NCI-H2171 (cell line): ENCODE results near the gene ACBD7.

Source experiments
- DNase-seq: peaks from one replicate; lab custom pipeline; 2025; lab: John Stamatoyannopoulos, UW

ACBD7 gene

GRCh38 chr10:15091418-15091817 lies 2.8 kb upstream of the ACBD7 start:
- no peak for DNase-seq

GRCh38 chr10:15084502-15084922 lies 4.1 kb downstream of the ACBD7 start:
- DNase-seq, result no peak

GRCh38 chr10:15083674-15084501 lies 4.7 kb downstream of the ACBD7 start:
- DNase-seq, result no peak

GRCh38 chr10:15075421-15075820 lies 13.2 kb downstream of the ACBD7 start:
- no peak for DNase-seq

- DNase-seq, result no peak
These were observed 16.2 kb downstream of the ACBD7 start for GRCh38 chr10:15072358-15072757.

GRCh38 chr10:15069230-15069629 lies 19.3 kb downstream of the ACBD7 start:
- DNase-seq, result no peak

GRCh38 chr10:15068802-15069201 lies 19.8 kb downstream of the ACBD7 start:
- DNase-seq, result no peak

GRCh38 chr10:15067154-15067553 lies 21.4 kb downstream of the ACBD7 start:
- no peak for DNase-seq

GRCh38 chr10:15060638-15061037 lies 27.9 kb downstream of the ACBD7 start:
- DNase-seq, result no peak

GRCh38 chr10:15059914-15060313 lies 28.7 kb downstream of the ACBD7 start:
- no peak for DNase-seq

GRCh38 chr10:15058689-15059088 lies 29.9 kb downstream of the ACBD7 start:
- no peak for DNase-seq

GRCh38 chr10:15053061-15053460 lies 35.5 kb downstream of the ACBD7 start:
- no peak for DNase-seq

GRCh38 chr10:15052121-15052520 lies 36.5 kb downstream of the ACBD7 start:
- no peak for DNase-seq

- DNase-seq, result no peak
These were observed 39.0 kb downstream of the ACBD7 start for GRCh38 chr10:15049533-15049932.

- DNase-seq, result no peak
These were observed 42.0 kb downstream of the ACBD7 start for GRCh38 chr10:15046626-15047025.

GRCh38 chr10:15045380-15045779 lies 43.2 kb downstream of the ACBD7 start:
- DNase-seq, result no peak

GRCh38 chr10:15043674-15044073 lies 44.9 kb downstream of the ACBD7 start, which contains the start of gene OLAH:
OLAH (plus strand) TSS chr10:15043943; CDS start chr10:15047289, 3,346 bp downstream.
- no peak for DNase-seq

- no peak for DNase-seq
These were observed 50.2 kb downstream of the ACBD7 start for GRCh38 chr10:15038416-15038815.

- DNase-seq, result no peak
These were observed 50.9 kb downstream of the ACBD7 start for GRCh38 chr10:15037691-15038090.

- DNase-seq, result no peak
These were observed 52.9 kb downstream of the ACBD7 start for GRCh38 chr10:15035385-15036301.

- no peak for DNase-seq
These were observed 60.8 kb downstream of the ACBD7 start for GRCh38 chr10:15027741-15028140.
